KMS-11 (cell line): ENCODE data around the gene STPG2.

Source experiments
- H2AFZ ChIP-seq: fragments of 200-600 bp; sonication (generic); 2 replicates; pipeline ENCODE4 v1.6.1; 2016; ENCODE audit warnings: antibody characterized with exemption, mixed run types, low read depth
- H3K27ac ChIP-seq: fragments of 200-600 bp; sonication (generic); 2 replicates; pipeline ENCODE4 v1.6.1; 2016; ENCODE audit warnings: mild to moderate bottlenecking, mixed run types
- H3K27me3 ChIP-seq: fragments of 200-600 bp; sonication (generic); 2 replicates; pipeline ENCODE4 v1.6.1; 2017; ENCODE audit warnings: mild to moderate bottlenecking, low read depth, mixed run types, moderate library complexity; ENCODE audit not compliant: insufficient read depth
- H3K36me3 ChIP-seq: fragments of 200-600 bp; sonication (generic); 2 replicates; pipeline ENCODE4 v1.6.1; 2017; ENCODE audit warnings: mild to moderate bottlenecking, mixed run types; ENCODE audit not compliant: insufficient read depth
- H3K4me1 ChIP-seq: fragments of 200-600 bp; sonication (generic); 2 replicates; pipeline ENCODE4 v1.6.1; 2016; ENCODE audit warnings: mild to moderate bottlenecking, low read depth, mixed run types; ENCODE audit not compliant: poor library complexity, severe bottlenecking
- H3K4me2 ChIP-seq: fragments of 200-600 bp; sonication (generic); 2 replicates; pipeline ENCODE4 v1.7.0; 2016; ENCODE audit warnings: mild to moderate bottlenecking, mixed run types
- H3K4me3 ChIP-seq: fragments of 200-600 bp; sonication (generic); IDR thresholded peaks from 2 replicates; pipeline ENCODE4 v1.6.1; 2017; ENCODE audit warnings: low read depth, low read length, mixed read lengths; ENCODE audit not compliant: insufficient read depth
- H3K79me2 ChIP-seq: fragments of 200-600 bp; sonication (generic); 2 replicates; pipeline ENCODE4 v1.6.1; 2016; ENCODE audit warnings: low read depth, mixed run types; ENCODE audit not compliant: insufficient read depth
- H3K9ac ChIP-seq: fragments of 200-600 bp; sonication (generic); 2 replicates; pipeline ENCODE4 v1.6.1; 2016; ENCODE audit warnings: mild to moderate bottlenecking, mixed run types
- H4K20me1 ChIP-seq: fragments of 200-600 bp; sonication (generic); 2 replicates; pipeline ENCODE4 v1.6.1; 2016; ENCODE audit warnings: mild to moderate bottlenecking, mixed run types; ENCODE audit not compliant: insufficient read depth
- CTCF ChIP-seq: fragments of 200-600 bp; sonication (generic); conservative IDR thresholded peaks from 2 replicates; pipeline ENCODE4 v1.6.1; 2017; ENCODE audit warnings: low read depth, mild to moderate bottlenecking, antibody characterized with exemption, low read length, moderate library complexity, mixed read lengths

STPG2 gene

GRCh38 chr4:97762115-97762512 lies 381.2 kb downstream of the STPG2 start:
- Histone ChIP-seq H3K36me3 (no peaks in the 10 kb centered on the region), H3K4me2 (no peak overlapping the region), H3K27me3 (no peaks in the 10 kb centered on the region), H3K4me3 (no peak overlapping the region), H3K27ac (no peak overlapping the region), H3K79me2 (no peaks in the 10 kb centered on the region), H4K20me1 (no peaks in the 10 kb centered on the region), H2AFZ (no peak overlapping the region), H3K9ac (no peak overlapping the region), H3K4me1 (no peaks in the 10 kb centered on the region)
- TF ChIP-seq CTCF, result no peak

DNA sequence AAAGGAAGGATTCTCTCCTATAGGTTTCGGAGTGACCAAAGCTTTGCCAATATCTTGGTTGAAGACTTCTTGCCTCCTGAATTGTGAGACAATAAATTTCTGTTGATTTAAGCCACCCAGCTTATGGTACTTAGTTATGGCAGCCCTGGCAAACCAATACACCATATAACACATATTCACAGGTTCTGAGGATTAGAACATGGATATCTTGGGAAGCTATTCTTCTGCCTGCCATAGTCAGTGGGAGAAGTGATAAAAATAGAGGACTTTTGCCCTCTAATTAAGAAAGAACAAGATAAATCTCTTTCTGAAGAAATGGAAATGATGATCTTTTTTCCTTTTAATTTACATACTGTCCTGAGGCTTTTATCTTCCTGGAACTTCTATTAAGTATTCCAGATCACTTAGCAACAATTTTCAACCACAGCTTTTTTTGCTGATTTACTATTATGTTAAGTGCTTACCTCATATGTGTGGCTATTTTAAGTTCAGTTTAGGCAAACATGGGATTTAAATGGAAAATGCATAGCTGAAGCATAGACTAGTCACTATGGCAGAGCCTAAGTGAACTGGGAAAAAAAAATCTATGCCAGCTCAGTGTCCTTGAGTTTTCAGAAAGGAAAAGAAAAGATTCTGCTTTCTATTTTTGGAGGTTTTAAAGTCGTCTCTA lies 381.7 kb downstream of the STPG2 start:
- Histone ChIP-seq H3K27me3 (no peaks in the 10 kb centered on the region), H3K4me1 (no peaks in the 10 kb centered on the region), H3K9ac (no peak overlapping the region), H3K36me3 (no peaks in the 10 kb centered on the region), H2AFZ (no peak overlapping the region), H3K4me3 (no peak overlapping the region), H3K79me2 (no peaks in the 10 kb centered on the region), H3K27ac (no peak overlapping the region), H3K4me2 (no peak overlapping the region), H4K20me1 (no peaks in the 10 kb centered on the region)
- no peak for TF ChIP-seq CTCF

DNA sequence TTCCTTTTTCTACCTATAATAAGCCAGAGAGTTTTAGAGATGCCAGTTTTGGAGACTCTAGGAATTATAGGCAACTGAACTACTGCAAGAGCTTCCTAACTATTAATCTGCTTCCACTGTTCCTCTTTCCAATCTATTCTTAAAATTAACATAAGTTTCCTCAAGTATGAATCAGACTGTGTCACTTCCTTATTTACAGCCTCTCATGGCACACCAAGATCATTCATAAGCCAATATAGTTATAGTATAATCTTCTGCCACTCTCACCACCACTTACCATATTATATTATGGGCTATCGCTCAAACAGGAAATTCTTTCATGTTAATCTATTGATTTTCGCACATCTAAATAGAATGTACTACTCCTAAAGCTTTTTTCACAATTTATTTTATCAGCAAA lies 383.5 kb downstream of the STPG2 start:
- Histone ChIP-seq H4K20me1 (no peaks in the 10 kb centered on the region), H3K79me2 (no peaks in the 10 kb centered on the region), H3K27me3 (no peaks in the 10 kb centered on the region), H3K4me2 (no peak overlapping the region), H3K27ac (no peak overlapping the region), H3K4me1 (no peaks in the 10 kb centered on the region), H3K36me3 (no peaks in the 10 kb centered on the region), H3K4me3 (no peak overlapping the region), H3K9ac (no peak overlapping the region), H2AFZ (no peak overlapping the region)
- no peak for TF ChIP-seq CTCF

- H3K4me1 ChIP-seq, result no peaks in the 10 kb centered on the region
- H3K79me2 ChIP-seq, result no peaks in the 10 kb centered on the region
- H3K4me3 ChIP-seq, result no peak overlapping the region
- no peak overlapping the region for H2AFZ ChIP-seq
- no peaks in the 10 kb centered on the region for H3K27me3 ChIP-seq
- no peaks in the 10 kb centered on the region for H3K36me3 ChIP-seq
- no peak overlapping the region for H3K9ac ChIP-seq
- no peak overlapping the region for H3K4me2 ChIP-seq
- TF ChIP-seq CTCF, result no peak
- H3K27ac ChIP-seq, result no peak overlapping the region
- H4K20me1 ChIP-seq, result no peaks in the 10 kb centered on the region
These were observed 390.7 kb downstream of the STPG2 start for GRCh38 chr4:97752599-97752998.
